Forelimb muscle (tissue), 1 donor: Measurements from ENCODE around the gene ULBP2. TPM values are rescaled to one million over a fixed set of nuclear protein-coding genes. Genes with fewer than 3 reads are reported as not detected.
"Not testable (repeated sequence)": the region's sequence is repeated elsewhere in the genome, so short reads cannot be mapped to it uniquely, and the experiment has no call there.

Experiments
- DNase-seq: peaks from one replicate; pipeline ENCODE4 v3.0.0-alpha.2; 2013; ENCODE audit warnings: low read depth
- polyA plus RNA-seq: library from polyadenylated mRNA; unstranded; fragments of 120-200 nt; gene quantifications from one replicate; pipeline ENCODE4 v1.2.1, GENCODE V29; 2013; ENCODE audit not compliant: insufficient read length

Gene ULBP2
- polyA plus RNA-seq, 1 donor, result 0.61 TPM

DNA sequence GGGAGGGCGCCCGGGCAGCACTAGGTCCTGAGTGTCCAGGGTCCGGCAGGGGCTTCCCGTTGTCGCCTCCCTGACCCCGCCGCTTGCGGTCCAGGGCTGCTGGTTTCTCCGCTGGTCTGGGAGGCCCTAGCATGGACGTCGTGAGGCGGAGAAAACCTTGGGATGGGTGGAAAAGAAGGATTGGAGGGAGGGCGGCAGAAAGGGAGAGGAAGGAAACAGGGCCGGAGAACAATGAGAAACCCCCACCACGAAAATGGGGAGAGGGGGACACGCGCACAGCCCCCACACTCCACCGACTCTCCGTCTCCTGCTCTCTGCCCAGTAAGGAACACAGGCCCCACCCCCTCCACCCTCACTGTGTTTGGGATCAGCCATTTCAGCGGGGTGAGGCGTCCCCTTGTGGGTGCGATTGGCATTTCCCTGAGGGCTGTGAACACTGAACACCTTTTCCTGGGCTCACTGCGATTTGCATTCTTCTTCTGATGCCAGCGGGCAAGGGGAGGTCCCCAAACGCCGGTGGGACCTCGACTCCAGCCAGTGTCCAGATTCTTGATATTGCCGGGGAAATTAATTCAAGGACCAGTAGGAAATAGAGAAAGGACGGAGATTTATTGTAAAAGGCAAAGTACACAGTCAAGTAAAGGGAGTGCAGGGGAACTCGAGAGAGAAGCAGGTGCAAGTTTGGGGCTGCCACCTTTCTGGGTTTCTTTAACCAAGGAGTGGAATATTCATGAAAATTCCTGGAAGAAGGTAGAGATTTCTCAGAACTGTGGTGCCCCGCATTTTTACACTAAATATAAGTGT lies 15.6 kb upstream of the ULBP2 start:
- peak; percentile 36 for DNase-seq

DNA sequence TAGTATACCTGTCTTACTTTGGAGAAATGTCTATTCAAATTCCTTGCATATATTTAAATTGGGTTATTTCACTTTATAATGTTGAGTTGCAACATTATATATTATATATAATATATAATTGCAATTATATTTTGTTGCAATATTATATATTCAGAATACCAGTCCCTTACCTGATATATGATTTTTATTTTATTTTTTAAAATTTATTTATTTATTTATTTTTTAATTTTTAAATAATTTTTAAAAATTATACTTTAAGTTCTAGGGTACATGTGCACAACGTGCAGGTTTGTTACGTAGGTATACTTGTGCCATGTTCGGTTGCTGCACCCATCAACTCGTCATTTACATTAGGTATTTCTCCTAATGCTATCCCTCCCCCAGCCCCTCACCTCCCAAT lies 14.8 kb upstream of the ULBP2 start:
- not testable (repeated sequence) for DNase-seq

DNA sequence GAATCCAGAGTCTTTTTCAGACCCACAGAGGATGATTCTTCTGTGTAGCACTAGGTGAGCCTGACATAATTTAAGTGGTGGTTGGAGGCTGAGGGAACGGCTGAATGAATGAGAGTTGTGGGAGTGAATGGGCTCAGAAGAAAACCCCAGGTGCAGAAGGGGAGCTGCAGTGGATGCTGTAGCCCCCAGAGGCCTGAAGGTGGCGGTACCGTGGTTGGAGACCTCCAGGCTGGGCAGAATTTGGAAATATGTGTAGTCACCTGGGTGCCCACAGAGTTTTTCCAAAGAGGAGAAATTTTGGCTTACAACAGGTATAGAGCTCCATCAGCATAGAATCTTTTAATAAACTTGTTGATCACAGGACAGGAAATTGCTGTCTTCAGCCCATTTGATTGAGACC lies 12.4 kb upstream of the ULBP2 start:
- DNase-seq, result no peak

DNA sequence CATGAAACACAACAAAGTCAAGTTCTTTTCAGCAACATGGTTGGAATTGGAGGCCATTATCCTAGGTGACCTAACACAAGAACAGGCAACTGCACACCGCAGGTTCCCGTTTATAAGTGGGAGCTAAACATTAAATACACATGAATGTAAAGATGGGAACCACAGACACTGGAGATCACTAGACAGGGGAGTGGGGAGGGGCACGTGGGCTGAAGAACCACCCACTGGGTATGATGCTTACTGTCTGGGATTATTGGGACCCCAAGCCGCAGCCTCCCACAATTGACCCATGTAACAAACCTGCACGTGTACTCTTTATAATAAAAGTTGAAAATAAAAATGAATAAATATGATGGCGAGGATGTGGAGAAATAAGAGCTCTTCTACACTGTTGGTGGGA lies 10.3 kb upstream of the ULBP2 start:
- no peak for DNase-seq

DNA sequence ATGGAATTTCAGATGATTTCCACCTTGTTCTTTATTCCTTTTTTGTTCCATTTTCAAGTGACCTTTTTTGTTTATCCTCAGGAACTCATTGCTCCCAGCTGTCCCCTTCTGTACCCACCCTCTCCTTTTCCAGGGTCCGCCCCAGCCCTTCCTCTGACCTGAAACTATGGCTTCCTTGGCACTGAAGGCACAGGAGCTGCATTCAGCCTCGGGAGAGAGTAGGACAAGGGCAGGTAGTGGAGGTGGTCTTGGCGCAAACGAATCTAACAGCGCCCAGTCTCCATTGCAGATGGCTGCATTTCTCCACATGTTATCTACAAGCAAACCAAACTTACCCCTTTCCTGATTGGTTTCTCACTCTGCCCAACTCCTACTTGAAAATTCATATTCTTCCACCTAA lies 8.8 kb upstream of the ULBP2 start:
- DNase-seq, result no peak

DNA sequence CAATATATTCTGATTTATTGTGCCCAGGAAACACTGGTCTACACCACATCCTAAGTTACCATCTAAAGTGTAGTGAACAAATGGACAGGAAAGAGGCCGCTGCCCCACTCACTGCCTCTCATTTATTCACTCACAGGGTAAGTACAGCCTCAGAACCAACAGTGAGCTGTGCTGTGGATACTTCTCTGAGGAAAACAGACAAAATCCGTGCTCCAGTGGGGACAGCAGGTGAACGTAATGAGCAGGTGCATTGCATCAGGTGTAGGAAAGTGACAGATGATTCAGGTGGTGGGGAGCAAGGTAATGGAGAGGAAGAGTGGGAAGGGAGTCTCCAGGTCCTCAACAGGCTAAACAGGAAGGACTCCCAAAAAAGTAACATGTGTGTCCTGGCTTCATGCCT lies 8.4 kb upstream of the ULBP2 start:
- DNase-seq, result no peak

DNA sequence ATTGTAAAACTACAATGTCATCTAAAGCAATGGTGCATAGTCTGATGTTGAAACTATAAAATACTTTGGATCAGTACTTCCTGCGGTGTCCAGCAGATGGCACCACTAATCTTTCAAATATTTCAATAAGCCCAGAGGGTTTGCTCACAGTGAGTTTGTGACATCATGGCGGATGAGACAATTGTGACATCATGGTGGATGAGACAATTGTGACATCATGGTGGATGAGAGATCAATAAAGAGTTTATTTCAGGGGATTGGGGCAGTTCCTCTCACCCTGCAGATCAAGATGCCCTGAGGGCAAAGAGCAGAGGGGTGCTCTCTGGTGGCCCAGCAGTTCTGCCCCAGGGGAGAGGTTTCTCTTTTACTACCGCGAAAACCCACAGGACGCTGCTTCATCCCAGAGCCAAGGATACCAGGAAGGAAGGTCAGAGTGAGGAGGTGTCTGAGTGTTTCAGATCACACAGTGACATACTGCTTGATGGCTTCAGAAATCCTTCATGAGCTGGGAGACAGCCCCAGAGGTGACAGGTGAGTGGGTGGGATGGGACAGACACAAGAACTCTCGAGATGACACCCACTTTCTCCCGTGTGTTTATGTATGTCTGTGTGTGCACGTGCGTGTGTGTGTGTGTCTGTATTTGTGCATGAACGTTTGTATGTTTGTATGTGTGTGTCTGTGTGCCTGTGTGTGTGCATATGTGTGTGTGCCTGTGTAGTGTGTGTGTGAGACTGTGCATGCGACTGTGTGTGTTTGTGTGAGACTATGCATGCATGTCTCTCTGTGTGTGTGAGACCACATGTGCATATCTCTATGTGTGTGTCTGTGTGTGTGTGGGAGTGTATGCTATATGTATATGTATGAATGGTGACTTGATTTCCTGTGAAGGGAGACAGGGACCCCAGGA lies 7.3 kb upstream of the ULBP2 start:
- DNase-seq, result peak; percentile 24

DNA sequence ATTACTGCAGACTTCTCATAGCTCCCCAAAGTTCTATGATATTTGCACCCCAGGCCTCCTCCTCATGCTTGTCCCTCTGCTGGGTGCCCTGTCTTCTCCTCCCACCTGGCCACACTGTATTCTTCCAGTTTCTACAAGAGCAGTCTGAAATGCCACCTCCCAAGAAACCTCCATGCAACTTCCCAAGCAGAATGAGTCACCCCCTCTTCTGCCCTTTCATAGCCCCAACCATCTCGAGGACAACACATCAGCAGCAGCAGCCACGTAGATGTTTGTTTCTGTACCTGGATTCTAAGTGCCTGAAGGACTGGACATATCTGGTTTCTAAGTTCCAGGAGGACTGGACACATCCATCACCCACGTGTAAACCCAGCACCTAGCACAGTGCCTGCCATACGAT lies 6.6 kb upstream of the ULBP2 start:
- DNase-seq, result no peak

DNA sequence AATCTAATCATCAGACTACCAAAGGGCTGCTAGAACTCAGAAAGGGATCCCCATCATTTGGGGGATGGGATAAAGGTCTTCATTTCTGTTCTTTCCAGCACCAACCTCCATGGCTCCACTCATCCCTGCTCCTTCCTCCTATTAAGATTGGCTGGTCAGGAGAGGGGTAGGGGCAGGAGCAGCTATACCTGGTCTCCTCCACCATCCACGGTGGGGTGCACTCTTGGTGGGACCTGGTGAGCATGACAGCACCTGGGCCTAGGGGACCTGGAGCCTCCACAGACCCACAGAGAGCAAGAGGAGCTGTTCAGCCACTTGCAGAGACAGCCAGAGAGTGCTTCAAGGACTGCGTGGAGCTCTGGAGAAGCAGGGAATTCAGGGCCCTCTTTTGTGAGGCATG lies 6.1 kb upstream of the ULBP2 start:
- DNase-seq, result no peak

DNA sequence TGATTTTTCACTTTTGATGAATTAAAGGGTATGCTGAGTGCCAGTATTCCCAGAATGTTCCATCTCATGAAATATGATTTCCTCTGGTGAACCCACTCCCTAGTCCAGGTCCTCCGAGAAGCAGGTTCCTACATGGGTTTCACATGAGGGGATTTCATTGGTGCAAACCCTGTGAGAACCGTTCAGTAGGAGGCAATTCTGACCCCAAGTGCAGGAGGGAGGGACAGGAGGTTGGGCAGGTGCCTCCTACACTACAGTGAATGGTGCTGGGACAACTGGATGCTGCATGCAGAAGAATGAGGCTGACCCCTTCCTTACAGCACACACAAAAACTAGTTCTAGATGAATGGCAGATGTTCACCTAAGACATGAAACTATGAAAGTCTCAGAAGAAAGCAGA lies 5.1 kb upstream of the ULBP2 start:
- no peak for DNase-seq

DNA sequence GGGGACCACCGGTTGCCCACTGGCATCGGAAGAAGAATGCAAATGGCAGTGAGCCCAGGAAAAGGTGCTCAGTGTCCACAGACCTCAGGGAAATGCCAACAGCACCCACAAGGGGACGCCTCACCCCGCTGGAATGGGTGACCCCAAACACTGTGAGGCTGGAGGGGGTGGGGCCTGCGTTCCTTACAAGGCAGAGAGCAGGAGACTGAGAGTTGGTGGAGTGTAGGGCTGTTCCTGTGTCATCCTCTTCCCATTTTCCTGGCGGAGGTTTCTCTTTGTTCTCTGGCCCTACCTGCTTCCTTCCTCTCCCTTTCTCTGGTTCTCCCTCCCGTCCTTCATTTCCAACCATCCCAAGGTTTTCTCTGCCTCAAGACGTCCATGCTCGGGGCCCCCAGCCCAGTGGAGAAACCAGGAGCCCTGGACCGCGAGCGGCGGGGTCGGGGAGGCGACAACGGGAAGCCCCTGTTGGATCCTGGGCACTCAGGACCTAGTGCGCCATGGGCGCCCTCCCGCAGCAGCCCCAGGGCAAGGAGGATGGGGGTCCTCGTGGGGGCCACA lies 3.7 kb upstream of the ULBP2 start:
- not testable (repeated sequence) for DNase-seq

DNA sequence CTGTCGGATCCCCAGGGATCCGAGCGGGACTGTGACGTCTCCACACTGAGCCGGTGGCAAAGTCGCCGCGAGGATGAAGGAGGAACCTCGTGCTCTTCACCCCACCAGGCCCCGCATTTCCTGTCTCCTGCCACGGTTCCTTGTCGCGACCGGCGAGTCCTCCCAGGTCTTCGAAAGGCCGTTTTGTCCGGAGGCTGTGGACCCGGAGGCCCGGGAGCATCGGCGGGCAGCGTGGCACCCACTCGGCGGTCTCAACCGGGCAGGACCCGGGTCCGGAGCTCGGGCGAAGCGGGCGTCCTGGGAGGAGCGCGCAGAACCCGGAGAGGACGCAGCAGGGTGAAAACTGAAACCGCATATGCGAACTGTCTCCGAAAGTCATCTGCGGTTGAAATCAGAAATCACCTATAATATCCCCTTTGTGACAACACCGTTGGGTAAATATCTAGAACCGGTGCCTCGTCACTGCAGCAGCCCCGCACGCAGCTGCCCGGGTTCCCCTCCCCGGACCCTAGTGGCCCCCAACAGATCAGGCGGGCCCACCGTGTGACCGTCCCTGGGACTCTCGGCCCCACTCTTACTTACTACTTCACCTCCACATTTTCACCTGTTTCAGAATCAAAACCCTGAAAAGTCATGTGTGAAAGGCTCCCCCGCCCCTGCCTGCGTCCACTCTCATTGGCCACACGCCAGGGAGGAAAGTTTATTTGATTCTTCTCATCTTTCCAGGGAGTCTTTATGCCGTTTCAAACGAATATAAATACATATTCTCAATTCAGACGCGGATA lies 3.1 kb upstream of the ULBP2 start:
- no peak for DNase-seq

DNA sequence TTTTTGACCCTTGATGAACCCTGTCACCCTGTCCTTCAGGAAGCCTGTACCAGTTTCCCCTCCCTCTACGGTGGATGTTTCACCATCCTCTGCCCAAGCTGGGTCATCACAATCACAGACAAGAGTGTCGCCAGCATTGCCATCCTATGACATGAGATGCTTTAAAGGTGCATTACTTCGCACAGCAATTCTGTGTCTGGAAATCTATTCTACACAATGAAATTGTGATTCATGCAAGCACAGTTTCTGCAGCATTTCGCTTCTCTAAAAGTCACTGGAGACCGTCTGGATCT lies 2.5 kb upstream of the ULBP2 start:
- no peak for DNase-seq

DNA sequence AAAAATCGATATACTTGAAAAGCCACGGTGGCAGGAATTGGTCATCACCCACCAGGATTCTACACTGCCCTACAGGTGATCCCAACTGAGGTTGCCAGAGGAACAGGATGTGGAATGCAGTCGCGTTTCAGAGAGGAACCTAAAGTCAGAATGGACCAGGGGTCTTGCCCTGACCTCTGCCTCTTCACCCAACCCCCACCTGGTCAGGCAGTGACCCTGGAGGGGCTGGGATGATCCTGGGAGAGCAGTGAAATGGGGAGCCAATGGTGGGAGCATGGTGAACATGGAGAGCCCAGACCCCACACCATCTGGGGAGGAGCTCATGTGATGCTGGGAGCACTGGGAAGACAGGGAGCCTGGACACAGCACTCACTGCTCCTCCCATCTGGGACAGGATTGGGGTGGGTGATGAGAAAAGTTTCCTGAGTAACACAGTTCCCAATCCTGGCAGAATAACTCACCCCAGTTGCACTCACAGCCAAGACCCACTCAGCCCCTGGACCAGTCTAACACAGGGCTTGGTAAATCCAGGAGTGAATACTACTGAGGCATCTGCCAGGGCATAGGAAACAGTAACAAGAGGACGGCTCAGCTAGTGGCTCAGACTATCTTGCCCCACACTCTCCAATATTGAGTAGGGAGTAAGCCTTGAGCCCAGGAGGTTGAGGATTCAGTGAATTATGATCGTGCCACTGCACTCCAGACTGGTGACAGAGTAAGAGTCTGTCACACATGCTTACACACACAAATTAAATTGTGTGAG lies 1.7 kb upstream of the ULBP2 start:
- no peak for DNase-seq

DNA sequence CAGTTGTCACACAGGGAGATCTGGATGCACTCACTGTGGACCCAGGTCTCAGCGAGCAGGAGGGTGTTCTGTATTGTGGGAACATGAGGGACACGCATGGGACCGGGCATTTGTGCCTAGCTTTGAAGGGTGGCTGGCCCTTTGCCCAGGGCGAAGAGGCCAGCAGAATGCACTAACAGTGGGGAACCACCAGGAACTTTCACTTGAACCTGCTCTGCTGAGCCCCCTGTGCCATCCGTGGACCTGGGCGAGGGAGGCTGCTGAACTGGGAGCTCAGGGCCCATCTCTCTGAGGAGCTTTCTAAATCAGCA lies 1.2 kb upstream of the ULBP2 start:
- DNase-seq, result no peak

DNA sequence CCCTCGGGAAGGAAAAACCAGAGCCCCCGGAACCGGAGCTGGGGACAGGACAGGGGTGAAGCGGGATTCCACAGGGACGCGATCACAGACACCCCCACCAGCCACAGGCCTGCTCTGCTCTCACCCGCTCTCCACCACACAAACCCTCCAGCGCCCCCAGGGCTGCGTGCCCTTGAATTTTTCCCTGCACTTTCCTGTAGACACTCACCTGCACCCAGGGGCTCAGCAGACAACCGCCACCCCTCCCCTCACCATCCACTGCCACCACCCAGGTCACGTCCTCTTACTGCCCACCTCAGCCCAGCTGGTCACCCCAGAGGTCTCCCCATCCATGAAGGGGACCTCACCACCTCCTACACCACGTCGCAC lies 631 bp downstream of the ULBP2 start:
- DNase-seq, result no peak

DNA sequence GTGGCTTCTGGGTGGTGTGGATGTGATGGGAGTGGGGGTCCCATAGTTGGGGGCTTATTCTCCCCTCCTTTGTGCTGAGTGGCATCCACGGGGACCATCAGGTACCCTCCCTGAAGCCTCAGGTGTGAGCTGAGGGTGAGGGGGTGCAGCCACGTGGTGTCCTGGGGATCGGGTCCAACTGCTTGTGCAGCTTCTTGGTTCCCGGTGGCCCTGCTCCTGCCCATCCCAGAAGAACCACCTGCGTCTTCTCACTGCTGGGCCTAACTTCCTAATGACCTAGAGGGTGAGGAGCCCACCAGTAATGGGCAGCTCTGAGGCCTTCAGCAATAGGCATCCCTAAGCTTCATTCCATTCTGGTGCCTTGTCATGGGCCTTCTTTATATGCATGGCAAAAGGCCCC lies 1.5 kb downstream of the ULBP2 start:
- DNase-seq, result not testable (repeated sequence)

DNA sequence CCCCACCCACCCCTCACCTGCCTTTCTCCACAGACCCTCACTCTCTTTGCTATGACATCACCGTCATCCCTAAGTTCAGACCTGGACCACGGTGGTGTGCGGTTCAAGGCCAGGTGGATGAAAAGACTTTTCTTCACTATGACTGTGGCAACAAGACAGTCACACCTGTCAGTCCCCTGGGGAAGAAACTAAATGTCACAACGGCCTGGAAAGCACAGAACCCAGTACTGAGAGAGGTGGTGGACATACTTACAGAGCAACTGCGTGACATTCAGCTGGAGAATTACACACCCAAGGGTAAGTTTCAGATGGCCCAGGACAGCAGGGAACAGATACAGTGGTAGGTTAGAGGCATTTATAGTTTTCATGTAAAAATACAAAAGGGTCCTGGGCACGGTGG lies 3.5 kb downstream of the ULBP2 start:
- DNase-seq, result not testable (repeated sequence)

DNA sequence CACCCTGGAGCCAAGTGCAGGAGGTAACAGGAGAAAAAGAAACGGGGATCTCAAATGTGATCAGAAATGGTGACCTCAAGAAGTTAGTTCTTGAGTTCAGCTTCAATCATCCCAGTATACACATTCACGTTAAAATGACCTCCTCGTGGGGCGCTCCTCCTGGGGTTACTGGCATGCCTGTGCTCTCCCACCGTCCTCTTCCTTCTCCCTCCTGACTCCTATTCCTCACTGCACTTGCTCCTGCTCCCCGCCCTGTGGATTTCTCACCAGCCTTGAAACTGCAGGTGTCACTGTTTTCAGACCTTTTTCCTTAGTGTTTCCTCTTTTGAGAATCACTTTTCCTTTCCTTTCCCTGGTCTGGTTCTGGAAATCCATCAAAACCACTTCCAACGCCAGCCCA lies 4.8 kb downstream of the ULBP2 start:
- DNase-seq, result not testable (repeated sequence)

DNA sequence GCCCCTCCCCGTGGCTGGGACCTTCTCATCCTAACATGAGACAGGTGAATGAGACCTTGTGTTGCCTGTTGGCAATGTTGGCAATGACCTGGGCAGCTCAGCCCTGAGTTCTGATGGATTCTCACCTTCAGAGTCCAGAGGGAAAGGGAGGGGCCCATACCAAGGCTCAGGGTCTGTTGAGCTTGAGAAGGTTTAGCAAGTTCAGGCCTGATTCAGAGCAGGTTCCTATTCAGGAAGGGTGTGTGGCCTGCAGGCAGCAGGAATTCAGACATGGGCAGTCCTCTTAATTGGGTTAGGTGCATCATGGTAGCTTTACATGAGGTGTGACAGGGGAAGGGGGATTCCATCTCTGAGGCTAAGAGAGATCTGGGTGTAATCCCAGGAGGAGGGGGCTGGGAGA lies 5.7 kb downstream of the ULBP2 start:
- not testable (repeated sequence) for DNase-seq

DNA sequence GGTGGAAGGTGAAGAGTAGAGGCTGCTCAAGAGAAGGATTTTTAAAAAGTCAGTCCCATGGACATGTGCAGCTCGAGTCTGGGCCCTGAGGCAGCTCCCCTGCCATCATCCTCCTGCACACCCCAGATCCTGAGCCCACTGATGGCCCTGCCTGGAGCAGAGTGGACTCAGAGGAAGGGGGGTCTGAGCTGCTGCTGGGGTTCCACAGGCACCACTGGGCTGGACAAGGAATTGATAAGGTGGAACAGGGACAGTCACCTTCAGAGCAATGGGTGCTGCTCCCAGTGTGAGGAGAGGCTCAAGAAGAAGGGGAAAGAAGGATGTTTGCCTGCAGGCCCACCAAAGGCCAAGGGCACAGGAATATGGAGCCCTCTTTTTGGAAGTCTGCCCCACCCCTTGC lies 6.2 kb downstream of the ULBP2 start:
- DNase-seq, result no peak

DNA sequence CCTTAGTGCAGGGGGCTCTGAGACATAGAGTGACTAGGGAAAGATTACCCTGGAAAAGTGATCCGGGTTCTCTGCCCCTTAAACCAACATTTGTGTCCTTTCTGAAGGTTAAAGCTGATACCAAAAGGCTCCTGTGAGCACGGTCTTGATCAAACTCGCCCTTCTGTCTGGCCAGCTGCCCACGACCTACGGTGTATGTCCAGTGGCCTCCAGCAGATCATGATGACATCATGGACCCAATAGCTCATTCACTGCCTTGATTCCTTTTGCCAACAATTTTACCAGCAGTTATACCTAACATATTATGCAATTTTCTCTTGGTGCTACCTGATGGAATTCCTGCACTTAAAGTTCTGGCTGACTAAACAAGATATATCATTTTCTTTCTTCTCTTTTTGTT lies 6.8 kb downstream of the ULBP2 start:
- no peak for DNase-seq
